ENCODE data around the gene PLEKHB1.

The PLEKHB1 gene

GRCh38 chr11:73636249-73636648 lies 10.1 kb upstream of the PLEKHB1 start:
- no peak overlapping the region for H3K27ac ChIP-seq
- TF ChIP-seq CTCF (IDR thresholded peaks at IDR 0.05) (no peak), ZFX (IDR thresholded peaks at IDR 0.05; ENCODE audit: borderline replicate concordance) (no peak)

- H3K27ac ChIP-seq = no peak overlapping the region
- TF ChIP-seq ZFX (IDR thresholded peaks at IDR 0.05; ENCODE audit: borderline replicate concordance) = no peak
- no peak for TF ChIP-seq CTCF (IDR thresholded peaks at IDR 0.05)
These were observed 9.4 kb upstream of the PLEKHB1 start for GRCh38 chr11:73637012-73637411.

GRCh38 chr11:73640592-73640991 lies 5.8 kb upstream of the PLEKHB1 start:
- TF ChIP-seq ZFX (IDR thresholded peaks at IDR 0.05; ENCODE audit: borderline replicate concordance) = no peak
- TF ChIP-seq CTCF (IDR thresholded peaks at IDR 0.05) = no peak
- H3K27ac ChIP-seq = no peak overlapping the region

- TF ChIP-seq CTCF (IDR thresholded peaks at IDR 0.05) (no peak), ZFX (IDR thresholded peaks at IDR 0.05; ENCODE audit: borderline replicate concordance) (no peak)
- no peak overlapping the region for H3K27ac ChIP-seq
These were observed 4.7 kb upstream of the PLEKHB1 start for GRCh38 chr11:73641668-73642067.

- TF ChIP-seq ZFX (IDR thresholded peaks at IDR 0.05; ENCODE audit: borderline replicate concordance) = no peak
- no peak for TF ChIP-seq CTCF (IDR thresholded peaks at IDR 0.05)
- H3K27ac ChIP-seq = no peak overlapping the region
These were observed 1.0 kb upstream of the PLEKHB1 start for GRCh38 chr11:73645121-73645969.

GRCh38 chr11:73647459-73648100 lies 1.2 kb downstream of the PLEKHB1 start:
- no peak for TF ChIP-seq CTCF (IDR thresholded peaks at IDR 0.05)
- TF ChIP-seq ZFX (IDR thresholded peaks at IDR 0.05; ENCODE audit: borderline replicate concordance) = no peak
- no peak overlapping the region for H3K27ac ChIP-seq

GRCh38 chr11:73648121-73648520 lies 1.7 kb downstream of the PLEKHB1 start:
- TF ChIP-seq ZFX (IDR thresholded peaks at IDR 0.05; ENCODE audit: borderline replicate concordance) (no peak), CTCF (IDR thresholded peaks at IDR 0.05) (no peak)
- H3K27ac ChIP-seq = no peak overlapping the region

Data from 22Rv1 (cell line).